Stomach smooth muscle (tissue), 2 donors: Measurements from ENCODE around the gene HDAC4.

Experiments used
- H3K27ac ChIP-seq: one replicate; pipeline ENCODE4 v1.7.0; 2013; ENCODE audit warnings: mild to moderate bottlenecking, low read length, inconsistent platforms
- H3K27me3 ChIP-seq, 2 donors: one replicate each; pipeline ENCODE4 v1.7.0; 2013; ENCODE audit warnings: low read length in 2 of 2; ENCODE audit not compliant: insufficient read depth in 2 of 2, control insufficient read depth in 1 of 2
- H3K36me3 ChIP-seq, 2 donors: one replicate each; pipeline ENCODE4 v1.7.0; 2013; ENCODE audit warnings: low read length in 2 of 2; ENCODE audit not compliant: control insufficient read depth in 2 of 2, insufficient read depth in 2 of 2
- H3K4me1 ChIP-seq: one replicate; pipeline ENCODE4 v1.7.0; 2013; ENCODE audit warnings: low read length; ENCODE audit not compliant: control insufficient read depth, insufficient read depth
- H3K4me3 ChIP-seq, 2 donors: one replicate each; pipeline ENCODE4 v1.7.0; 2013; ENCODE audit warnings: low read length in 2 of 2
- H3K9ac ChIP-seq, 2 donors: one replicate each; pipeline ENCODE4 v1.7.0; 2013; ENCODE audit warnings: low read length in 2 of 2, mild to moderate bottlenecking in 1 of 2
- H3K9me3 ChIP-seq, 2 donors: one replicate each; pipeline ENCODE4 v1.7.0; 2013; ENCODE audit warnings: low read length in 2 of 2; ENCODE audit not compliant: control insufficient read depth in 2 of 2
- donor health status: healthy.
- donor health status: Pancreatic carcinoma.

The HDAC4 gene

DNA sequence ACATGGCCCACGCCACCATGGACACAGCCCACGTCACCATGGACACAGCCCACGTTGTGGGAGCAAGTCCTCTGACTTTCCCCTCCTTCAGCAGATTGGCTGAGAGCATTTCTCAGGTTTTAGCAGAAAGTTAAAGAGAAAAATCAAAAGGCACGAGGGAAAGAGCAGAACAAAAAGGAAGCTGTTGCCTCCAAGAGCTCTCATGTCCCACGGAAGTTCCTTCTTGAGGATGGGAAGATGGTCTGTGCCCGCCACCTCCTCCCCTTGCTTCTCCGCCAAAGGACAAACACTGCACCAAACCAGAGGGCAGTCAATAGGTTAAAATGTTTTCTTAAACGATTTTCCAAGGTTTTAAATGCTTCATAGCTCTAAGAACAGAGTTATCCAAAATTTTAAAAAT, 148.4 kb downstream of the HDAC4 start:
- Histone ChIP-seq H3K36me3 (no peaks in the 10 kb centered on the region), H3K27me3 (no peaks in the 10 kb centered on the region), H3K9ac (no peak overlapping the region), H3K4me1 (peaks cover 49% of the 10 kb centered on the region), H3K9me3 (peaks cover 0 to 2% of the 10 kb centered on the region in 2 donors), H3K4me3 (no peak overlapping the region), H3K27ac (peak overlapping the region; percentile 31)

DNA sequence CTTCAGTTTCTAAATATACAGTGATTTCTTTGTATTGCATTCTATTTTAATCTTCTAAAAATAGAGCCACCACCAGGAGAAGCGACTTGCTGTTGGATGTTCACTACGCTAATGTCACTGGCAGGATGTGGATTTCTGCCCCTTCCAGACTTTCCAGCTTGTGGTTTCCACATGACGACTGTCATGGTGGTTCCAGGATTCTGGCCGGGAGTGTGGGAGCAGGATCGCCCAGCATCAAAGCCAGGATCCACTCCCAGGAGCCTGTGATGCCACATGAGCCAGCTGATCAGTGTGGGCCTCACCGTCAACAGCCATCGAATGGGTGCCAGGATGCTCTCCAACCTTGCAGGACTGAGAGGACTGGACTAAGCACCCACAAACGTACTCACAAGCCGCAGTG, 148.8 kb downstream of the HDAC4 start:
- no peaks in the 10 kb centered on the region for H3K9me3 ChIP-seq
- peaks cover 49% of the 10 kb centered on the region for H3K4me1 ChIP-seq
- peak overlapping the region; percentile 31 for H3K27ac ChIP-seq
- no peaks in the 10 kb centered on the region for H3K36me3 ChIP-seq
- H3K9ac ChIP-seq, result no peak overlapping the region
- H3K4me3 ChIP-seq, result no peak overlapping the region
- no peaks in the 10 kb centered on the region for H3K27me3 ChIP-seq

DNA sequence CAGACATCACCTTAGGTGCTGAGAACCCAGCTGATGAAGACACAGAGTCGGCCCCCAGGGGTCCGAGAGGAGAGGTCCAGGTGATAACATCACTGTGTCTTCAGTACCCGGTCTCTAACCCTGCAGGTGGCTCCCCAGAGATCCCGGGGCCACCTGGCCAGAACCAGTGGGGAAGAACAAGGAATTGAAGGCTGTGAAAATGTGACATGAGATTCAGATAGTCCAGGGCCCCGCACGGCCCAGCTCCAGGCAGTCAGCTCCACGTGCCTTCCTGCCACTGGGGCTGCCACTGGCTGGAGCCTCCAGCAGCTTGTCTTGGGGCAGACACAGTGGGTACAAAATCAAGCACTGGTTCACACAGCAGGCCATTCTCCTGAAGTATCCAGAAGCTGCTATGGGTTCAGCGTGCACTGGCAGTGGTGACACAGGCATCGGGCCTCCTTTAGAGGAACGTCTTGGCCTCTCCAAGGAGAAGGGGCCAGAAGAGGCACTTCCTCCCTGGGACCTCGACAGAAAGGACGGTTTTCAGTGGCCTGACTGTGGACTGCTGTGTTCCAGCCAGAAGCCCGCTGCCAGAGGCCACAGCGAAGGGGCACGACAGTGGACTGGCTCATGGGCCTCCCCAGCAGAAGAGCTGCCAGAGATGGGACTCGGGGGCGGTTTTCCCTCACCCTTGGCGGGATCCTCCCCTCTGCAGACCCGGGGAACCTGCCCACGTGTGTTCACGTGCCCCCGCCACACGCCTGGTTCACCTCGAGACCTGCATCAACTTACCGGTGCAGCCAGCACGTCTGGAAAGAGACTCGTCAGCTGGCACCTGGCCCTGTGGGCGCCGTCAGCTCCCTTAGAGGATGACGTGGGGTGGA, 150.4 kb downstream of the HDAC4 start:
- H3K9ac ChIP-seq, result no peak overlapping the region
- peaks cover 55% of the 10 kb centered on the region for H3K4me1 ChIP-seq
- H3K27ac ChIP-seq, result peak overlapping the region; percentile 55
- no peaks in the 10 kb centered on the region for H3K27me3 ChIP-seq
- H3K4me3 ChIP-seq, result no peak overlapping the region
- no peaks in the 10 kb centered on the region for H3K36me3 ChIP-seq
- no peaks in the 10 kb centered on the region for H3K9me3 ChIP-seq

DNA sequence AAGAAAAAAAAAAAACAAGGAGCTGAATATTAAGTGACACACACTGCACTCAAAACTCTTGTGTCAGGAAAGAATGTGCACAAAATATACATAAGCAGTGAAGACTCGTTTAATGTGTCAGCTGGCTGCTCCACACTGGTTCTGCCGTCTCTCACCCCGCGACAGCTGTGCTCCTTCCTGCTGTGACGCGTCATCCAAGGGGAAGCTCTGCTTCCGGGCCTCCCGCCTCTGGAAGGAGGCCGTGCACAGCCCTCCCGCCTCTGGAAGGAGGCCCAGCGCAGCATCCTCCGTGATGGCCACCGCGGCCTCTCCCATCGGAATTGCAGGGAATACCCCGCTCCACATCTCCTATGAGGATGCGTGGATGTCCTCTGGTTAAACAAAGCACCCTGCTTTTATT, 151.0 kb downstream of the HDAC4 start:
- Histone ChIP-seq H3K27me3 (no peaks in the 10 kb centered on the region), H3K27ac (peak overlapping the region; percentile 56), H3K4me3 (no peak overlapping the region), H3K36me3 (no peaks in the 10 kb centered on the region), H3K9me3 (no peaks in the 10 kb centered on the region), H3K4me1 (peaks cover 61% of the 10 kb centered on the region), H3K9ac (peak overlapping the region in 1 of 2 donors; percentile 17)

DNA sequence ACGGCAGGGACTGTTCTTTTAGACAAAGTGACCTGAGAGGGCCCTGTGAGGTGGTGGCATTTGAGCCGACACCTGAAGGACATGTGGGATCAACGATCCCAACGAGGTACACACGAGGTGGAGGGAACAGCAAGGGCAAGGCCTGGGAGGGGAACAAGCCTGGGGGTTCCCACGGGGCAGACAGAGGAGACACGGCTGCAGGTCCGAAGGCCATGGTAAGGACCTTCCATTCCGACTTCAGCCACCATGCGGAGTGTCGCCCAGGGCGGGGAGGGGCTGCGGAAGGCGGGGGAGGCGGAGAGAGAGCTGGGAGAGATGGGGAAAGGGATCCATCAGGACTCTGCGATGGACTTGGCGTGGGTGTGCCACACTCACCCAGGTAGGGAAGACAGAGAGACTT, 151.8 kb downstream of the HDAC4 start:
- H3K4me3 ChIP-seq, result no peak overlapping the region
- no peaks in the 10 kb centered on the region for H3K36me3 ChIP-seq
- peak overlapping the region in 1 of 2 donors; percentile 17 for H3K9ac ChIP-seq
- H3K9me3 ChIP-seq, result no peaks in the 10 kb centered on the region
- no peaks in the 10 kb centered on the region for H3K27me3 ChIP-seq
- H3K4me1 ChIP-seq, result peaks cover 69% of the 10 kb centered on the region
- peak overlapping the region; percentile 56 for H3K27ac ChIP-seq

DNA sequence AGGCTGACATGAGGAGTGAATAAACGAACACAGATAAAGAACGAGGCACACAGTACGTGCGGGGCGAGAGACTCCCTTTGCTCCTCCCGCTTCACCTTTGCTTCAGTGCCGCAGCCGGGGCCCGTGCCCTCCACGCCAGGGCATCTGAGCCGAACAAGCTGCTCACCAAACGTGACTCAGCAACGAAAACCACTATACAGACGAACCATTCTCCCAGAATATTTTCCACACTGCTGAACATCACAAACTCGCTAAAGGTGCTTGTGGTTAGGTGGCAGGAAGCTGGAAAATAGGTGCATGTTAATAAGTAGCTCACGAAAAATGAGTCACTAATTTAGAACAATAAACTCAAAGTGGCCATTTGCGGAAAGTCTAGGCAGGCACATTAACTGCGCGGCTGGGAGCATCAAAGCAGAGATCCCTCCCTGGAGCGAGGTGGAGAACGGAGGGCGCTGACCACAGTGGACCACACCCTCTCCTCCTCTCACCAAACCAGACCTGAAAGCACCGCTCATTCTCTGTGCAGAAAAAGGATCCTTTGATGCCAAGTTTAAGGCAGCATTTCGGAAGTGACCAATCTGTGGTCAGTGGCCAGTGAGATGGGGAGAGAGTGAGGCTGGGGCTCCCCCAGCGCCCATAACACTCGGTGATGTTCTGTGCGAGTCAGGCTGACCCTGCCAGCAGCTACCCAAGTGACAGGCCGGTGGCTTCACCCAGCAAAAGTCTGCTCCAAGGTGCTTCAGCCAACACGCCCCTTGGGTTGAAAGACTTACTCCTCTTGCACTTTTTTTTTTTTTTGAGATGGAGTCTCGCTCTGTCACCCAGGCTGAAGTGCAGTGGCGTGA, 153.2 kb downstream of the HDAC4 start:
- peaks cover 69% of the 10 kb centered on the region for H3K4me1 ChIP-seq
- H3K27me3 ChIP-seq, result no peaks in the 10 kb centered on the region
- no peak overlapping the region for H3K9ac ChIP-seq

DNA sequence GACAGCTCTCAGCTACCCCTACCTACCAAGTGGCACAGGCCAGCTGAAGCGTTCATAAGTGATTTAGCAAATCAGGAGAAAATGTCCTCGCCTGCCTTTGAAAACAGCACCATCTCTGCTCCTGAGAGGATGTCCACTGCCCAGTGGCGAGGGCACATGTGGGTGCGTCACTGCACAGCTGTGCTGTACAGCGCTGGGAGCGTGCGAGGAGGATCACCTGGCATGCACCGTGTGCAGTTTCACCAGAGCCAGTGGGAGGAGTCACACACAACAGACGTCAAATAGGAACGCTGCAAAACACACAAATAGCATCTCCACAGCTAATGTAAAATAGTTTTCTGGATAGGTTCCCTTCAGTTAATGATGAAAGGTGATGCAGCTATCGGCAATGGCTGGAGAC, 154.1 kb downstream of the HDAC4 start:
- Histone ChIP-seq H3K36me3 (no peaks in the 10 kb centered on the region), H3K9me3 (no peaks in the 10 kb centered on the region), H3K9ac (no peak overlapping the region), H3K4me3 (no peak overlapping the region), H3K27ac (no peak overlapping the region), H3K4me1 (peaks cover 62% of the 10 kb centered on the region), H3K27me3 (no peaks in the 10 kb centered on the region)

More for the DNA sequence above, 153.2 kb downstream of the HDAC4 start:
- no peak overlapping the region for H3K27ac ChIP-seq
- H3K4me3 ChIP-seq, result no peak overlapping the region
- no peaks in the 10 kb centered on the region for H3K36me3 ChIP-seq
- H3K9me3 ChIP-seq, result no peaks in the 10 kb centered on the region

DNA sequence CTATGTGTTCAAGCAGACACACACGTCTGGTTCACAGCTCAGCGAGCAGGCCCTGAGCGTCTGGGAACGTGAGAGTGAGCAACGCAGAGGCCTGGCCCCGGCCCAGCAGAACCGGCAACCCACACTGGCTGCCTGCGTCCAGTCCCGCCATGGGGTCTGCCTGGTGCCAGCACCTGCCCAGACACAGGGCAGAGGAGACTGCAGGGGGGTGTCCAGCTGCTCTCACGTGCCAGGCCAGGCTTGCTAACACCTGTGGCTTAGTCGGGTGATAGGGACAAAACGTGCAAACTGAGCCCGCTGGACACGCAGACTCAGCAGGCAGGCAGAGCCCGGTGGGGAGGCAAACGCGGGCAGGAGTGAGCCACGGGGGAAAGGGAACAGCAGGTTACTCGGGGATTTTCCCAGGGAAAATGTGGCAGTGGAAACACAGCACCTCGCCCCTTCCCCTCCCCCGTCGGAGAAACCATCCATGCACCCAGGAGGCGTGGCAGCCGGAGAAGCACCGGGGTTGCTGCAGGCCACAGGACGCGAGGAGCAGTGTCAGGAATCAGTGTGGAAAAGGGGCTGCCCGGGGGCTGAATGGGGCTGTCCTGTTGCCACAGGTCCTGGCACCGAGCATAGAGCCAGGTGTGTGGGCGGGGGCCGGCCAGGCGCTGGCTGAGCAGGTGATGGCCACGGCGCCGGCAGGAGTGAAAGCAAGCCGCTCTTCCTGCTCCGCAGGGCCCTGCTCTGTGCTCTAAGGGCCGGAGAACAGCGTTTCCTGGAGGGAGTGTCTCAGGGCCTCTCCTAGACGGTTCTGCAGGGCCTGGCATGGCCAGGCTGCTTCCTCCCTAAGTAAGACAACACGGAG, 154.7 kb downstream of the HDAC4 start:
- H3K27ac ChIP-seq, result peak overlapping the region; percentile 64

DNA sequence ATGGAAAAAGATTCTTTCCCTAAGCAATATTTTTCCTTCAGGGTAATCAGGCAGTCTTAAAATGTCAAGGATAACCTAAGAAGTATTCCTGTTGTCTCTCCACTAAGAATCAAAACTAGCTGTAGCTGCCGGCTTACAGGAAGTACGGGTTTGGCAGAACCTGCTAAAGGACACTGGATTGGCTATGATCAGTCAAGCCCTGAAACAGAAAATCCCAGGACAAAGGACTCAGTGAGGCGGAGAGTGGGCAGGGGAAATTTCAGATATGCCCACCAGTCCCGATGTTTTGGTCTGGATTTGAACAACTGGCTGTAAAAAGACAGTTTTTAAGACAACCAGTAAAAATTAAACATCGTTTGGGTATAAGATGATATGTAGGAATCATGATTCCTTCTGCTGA, 155.7 kb downstream of the HDAC4 start:
- Histone ChIP-seq H3K27ac (peak overlapping the region; percentile 64), H3K4me1 (peaks cover 65% of the 10 kb centered on the region), H3K9ac (peak overlapping the region; percentile 52 to 55), H3K4me3 (no peak overlapping the region), H3K27me3 (no peaks in the 10 kb centered on the region), H3K9me3 (no peaks in the 10 kb centered on the region), H3K36me3 (no peaks in the 10 kb centered on the region)

More for the DNA sequence above, 154.7 kb downstream of the HDAC4 start:
- Histone ChIP-seq H3K27me3 (no peaks in the 10 kb centered on the region), H3K36me3 (no peaks in the 10 kb centered on the region), H3K4me1 (peaks cover 62% of the 10 kb centered on the region), H3K4me3 (peak overlapping the region; percentile 52 to 63), H3K9ac (peak overlapping the region; percentile 29 to 52), H3K9me3 (no peaks in the 10 kb centered on the region)

DNA sequence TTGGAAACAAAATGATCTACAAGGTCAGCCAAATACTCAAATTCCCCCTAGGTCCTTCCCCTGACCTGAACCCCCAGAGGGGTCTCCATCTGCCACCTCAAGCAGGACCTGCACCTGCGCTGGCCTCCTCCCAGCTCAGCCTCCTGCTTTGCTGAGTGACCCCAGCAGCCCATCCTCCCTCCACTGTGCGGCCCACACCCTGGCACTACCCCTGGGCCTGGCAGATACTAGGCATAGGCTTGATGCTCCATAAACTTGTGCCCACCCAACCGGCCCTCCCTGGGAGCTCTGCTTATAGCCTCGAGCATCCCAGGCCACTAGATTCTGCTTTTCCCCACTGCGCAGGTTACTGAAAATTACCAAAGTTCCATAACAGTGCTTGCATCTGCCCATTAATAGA, 156.2 kb downstream of the HDAC4 start:
- no peaks in the 10 kb centered on the region for H3K27me3 ChIP-seq
- no peaks in the 10 kb centered on the region for H3K9me3 ChIP-seq
- H3K27ac ChIP-seq, result peak overlapping the region; percentile 64
- no peak overlapping the region for H3K9ac ChIP-seq
- H3K4me1 ChIP-seq, result peaks cover 65% of the 10 kb centered on the region
- H3K36me3 ChIP-seq, result no peaks in the 10 kb centered on the region
- H3K4me3 ChIP-seq, result no peak overlapping the region
